ENCODE measurements around the gene FRS2.

The FRS2 gene

DNA sequence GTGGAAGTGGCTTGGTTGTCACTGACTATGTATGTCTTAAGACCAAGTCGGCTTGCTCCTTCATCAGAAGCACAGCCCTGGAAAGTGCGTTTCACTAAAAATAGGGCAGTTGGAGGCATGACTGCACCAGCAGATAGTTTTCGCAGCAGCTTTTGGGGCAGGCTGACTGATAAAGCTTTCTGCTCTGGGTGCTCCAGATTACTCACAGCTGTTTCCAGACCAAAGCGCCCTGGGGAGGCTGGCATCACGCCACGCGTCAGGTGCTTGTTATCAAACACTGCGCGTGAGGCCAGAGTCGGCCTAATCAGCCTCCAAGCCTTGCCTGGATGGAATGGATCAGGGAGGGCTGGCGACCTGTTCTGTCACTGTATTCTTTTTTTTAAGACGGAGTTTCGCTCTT lies 153.8 kb downstream of the FRS2 start:
- DNase-seq (ENCODE audit: low read depth in 3 of 3) = no peak

DNA sequence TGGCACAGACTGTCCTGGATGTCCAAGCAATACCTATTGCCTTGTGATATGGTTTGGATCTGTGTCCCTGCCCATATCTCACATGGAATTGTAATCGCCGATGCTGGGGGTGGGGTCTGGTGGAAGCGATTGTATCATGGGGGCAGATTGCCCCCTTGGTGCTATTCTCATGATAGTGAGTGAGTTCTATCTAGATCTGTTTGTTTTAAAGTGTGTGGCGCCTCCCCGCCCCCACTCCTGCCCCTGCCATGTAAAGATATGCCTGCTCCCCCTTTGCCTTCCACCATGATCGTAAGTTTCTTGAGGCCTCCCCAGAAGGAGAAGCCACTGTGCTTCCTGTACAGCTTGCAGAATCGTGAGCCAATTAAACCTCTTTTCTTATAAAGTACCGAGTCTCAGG lies 157.3 kb downstream of the FRS2 start:
- no peak for DNase-seq (ENCODE audit: low read depth in 3 of 3)

Data from stimulated activated CD4-positive, alpha-beta T cell treated with anti-CD3 and anti-CD28 coated beads, TNF-alpha, amount 100 ng/mL, for 48 hours (primary cell).